HAP-1 (cell line): Measurements from ENCODE around the gene SERP2.

Source experiments
- DNase-seq, 2 experiments: peaks; one replicate each; pipeline ENCODE4 v3.0.0-alpha.2; 2016 to 2020; ENCODE audit warnings: low spot score in 2 of 2
- H3K27me3 ChIP-seq: fragments of 250-450 bp; sonication (Bioruptor Pico); 2 replicates; pipeline ENCODE4 v1.5.1; 2020; ENCODE audit warnings: low read depth, mild to moderate bottlenecking, moderate library complexity
- H3K36me3 ChIP-seq: fragments of 250-450 bp; sonication (Bioruptor Pico); replicated peaks from 2 replicates; pipeline ENCODE4 v1.5.1; 2020; ENCODE audit warnings: mild to moderate bottlenecking
- H3K4me1 ChIP-seq: fragments of 250-450 bp; sonication (Bioruptor Pico); 2 replicates; pipeline ENCODE4 v1.5.1; 2020; ENCODE audit warnings: mild to moderate bottlenecking
- H3K4me3 ChIP-seq: fragments of 250-450 bp; sonication (Bioruptor Pico); 2 replicates; pipeline ENCODE4 v1.5.1; 2020; ENCODE audit warnings: mild to moderate bottlenecking, moderate library complexity
- H3K9me3 ChIP-seq: fragments of 250-450 bp; sonication (Bioruptor Pico); 2 replicates; pipeline ENCODE4 v1.5.1; 2020; ENCODE audit warnings: mild to moderate bottlenecking, moderate library complexity
- in situ Hi-C: fragments of 300-500 bp; cut with MboI; formaldehyde crosslinking; loops from 3 replicates; pipeline ENCODE4 v1.14.3; 2020; ENCODE audit warnings: low sequenced_read_pairs, inconsistent platforms, mixed read lengths

The SERP2 gene

DNA sequence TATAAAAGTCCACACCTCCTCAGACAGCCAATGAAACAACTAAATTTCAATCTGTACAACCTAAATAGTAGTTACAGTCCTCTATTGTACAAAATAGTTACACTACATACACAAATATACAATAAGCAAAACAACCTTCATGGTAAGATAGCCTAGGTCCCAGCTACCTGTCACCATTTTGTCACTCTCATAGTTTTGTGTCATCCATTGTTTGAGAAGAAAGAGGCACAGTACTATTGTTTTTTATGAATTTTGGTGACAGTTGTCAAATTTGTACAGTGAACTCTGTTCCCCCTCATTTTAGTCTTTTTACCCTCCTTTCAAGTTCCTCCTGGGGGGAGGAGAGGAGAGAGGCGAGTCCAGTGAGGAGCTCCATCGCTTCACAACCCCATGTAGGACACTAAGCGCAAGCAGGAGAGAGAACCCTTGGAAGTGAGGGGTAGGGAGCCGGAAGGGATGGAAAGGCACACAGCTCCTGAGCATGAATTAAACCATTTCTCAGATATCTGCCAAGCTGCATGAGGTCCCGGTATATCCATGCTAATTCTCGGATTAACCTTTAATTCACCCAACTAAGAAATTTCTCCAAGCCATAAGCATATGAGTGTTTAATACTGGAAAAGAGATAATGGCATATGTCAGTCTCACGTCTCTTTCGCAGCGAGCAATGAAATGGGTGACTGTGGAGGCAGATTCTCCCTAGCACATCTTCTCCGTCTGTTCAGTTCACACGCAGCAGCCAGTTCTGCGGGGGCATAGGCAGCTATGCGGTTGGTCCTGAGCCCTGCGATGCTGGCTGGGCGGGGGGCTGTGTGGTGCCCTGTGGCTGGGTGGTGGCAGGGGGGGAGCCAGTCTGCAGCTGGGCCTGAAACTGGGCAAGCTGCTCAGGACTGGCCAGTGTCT lies 60.5 kb downstream of the SERP2 start:
- Histone ChIP-seq H3K36me3 (peaks cover 20% of the 10 kb centered on the region), H3K9me3 (no peaks in the 10 kb centered on the region), H3K27me3 (no peaks in the 10 kb centered on the region), H3K4me3 (no peak overlapping the region; the same call in 1 of the 2 replicates), H3K4me1 (peaks cover 12% of the 10 kb centered on the region)
- in situ Hi-C loops = loop anchor here (10.0 to 25.0 kb wide), 2 partner anchors 372 to 529 kb away; no protein-coding TSS in a partner anchor
- no peak for DNase-seq

DNA sequence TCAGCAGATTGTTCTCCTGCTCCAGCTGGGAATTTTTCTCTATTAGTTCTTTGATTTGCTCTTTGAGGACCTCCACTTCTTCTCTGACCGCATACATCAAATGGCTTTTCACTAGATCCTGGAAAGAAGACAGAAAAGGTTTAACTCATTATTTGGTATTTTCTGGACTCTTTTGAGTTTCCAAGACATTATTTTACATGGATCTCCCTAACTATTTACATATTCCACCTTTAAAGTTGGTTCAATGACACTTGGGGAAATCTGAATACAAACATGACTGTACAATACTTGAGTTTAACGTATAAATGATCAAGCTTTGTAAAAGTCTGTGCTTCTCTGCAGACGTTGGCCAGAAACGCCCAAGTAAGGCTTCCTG lies 61.1 kb downstream of the SERP2 start:
- no peak for DNase-seq
- peaks cover 12% of the 10 kb centered on the region for H3K4me1 ChIP-seq
- no peaks in the 10 kb centered on the region for H3K27me3 ChIP-seq
- H3K4me3 ChIP-seq = peak overlapping the region; percentile 55
- H3K9me3 ChIP-seq = no peaks in the 10 kb centered on the region
- H3K36me3 ChIP-seq = peaks cover 20% of the 10 kb centered on the region
- in situ Hi-C loops = loop anchor here (10.0 to 25.0 kb wide), 2 partner anchors 372 to 530 kb away; no protein-coding TSS in a partner anchor

DNA sequence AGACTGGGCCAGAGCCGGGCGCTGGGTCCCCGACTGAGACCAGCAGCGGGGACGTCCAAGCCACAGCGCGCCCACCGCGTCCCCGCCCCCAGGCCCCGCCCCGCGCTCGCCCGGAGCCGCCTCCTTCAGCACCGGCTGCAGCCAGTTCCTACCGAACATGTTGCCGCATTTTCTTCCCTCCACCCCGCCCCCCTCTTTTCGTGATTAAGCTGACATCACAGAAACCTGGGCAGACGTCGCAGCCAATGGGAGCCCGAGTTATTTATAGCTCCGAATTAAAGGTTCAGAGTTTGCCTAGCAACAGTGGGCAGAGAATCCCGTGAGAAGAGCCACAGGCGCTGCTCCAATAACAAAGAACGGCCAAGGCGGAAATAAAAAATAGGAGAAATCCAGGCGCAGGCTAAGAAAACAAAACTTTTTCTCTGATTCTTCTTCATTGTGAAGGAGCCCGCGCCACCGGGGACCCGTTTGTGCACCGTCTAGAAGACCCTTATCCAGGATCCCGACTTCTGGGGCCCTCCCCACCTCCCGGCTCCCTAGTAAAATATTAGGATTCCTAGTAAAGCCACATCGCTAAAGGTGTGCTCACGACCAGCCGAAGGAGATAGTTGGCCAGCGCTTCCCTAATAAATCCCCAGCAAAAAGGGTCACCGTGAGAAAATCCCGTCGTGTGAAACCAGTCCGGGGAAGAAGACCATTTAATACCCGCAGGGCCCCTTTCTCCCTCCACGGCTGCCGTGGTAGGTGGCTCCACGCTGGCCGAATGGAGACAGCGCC lies 61.7 kb downstream of the SERP2 start:
- no peaks in the 10 kb centered on the region for H3K9me3 ChIP-seq
- peak; percentile 96 to 99 for DNase-seq
- in situ Hi-C loops = loop anchor here (10.0 to 25.0 kb wide), 2 partner anchors 373 to 531 kb away; no protein-coding TSS in a partner anchor
- peaks cover 12% of the 10 kb centered on the region for H3K4me1 ChIP-seq
- no peaks in the 10 kb centered on the region for H3K27me3 ChIP-seq
- H3K4me3 ChIP-seq = peak overlapping the region; percentile 55
- peaks cover 20% of the 10 kb centered on the region for H3K36me3 ChIP-seq

DNA sequence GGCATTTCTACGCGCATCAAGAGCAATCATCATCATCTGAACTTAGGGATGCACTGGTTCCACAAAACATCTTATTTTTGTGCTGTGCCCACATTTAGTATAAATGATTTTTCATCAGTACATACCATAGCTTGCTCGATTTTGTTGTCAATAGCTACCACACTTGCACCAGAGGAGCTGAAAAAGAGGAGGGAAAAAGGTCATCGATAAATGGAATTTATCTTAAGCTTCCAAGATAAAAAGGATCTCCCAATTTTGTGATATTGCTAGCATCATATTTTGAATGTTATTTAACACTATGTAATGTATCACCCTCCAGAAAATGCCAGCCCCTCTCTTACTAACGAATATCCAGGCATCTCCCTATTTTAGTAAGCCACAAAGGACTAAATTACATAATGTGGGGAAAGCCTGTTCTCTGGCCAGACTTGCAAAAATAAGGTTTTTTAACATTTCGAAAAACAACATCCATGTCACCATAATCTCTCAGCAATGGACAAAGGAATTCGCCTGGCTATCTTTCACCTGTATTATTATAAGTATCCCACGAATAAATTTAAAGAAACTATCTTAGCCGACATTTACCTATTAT lies 62.4 kb downstream of the SERP2 start:
- H3K4me3 ChIP-seq = peak overlapping the region; percentile 55
- H3K36me3 ChIP-seq = peaks cover 20% of the 10 kb centered on the region
- no peak for DNase-seq
- no peaks in the 10 kb centered on the region for H3K9me3 ChIP-seq
- H3K27me3 ChIP-seq = no peaks in the 10 kb centered on the region
- in situ Hi-C loops = loop anchor here (10.0 to 25.0 kb wide), 2 partner anchors 374 to 531 kb away; no protein-coding TSS in a partner anchor
- peaks cover 12% of the 10 kb centered on the region for H3K4me1 ChIP-seq

DNA sequence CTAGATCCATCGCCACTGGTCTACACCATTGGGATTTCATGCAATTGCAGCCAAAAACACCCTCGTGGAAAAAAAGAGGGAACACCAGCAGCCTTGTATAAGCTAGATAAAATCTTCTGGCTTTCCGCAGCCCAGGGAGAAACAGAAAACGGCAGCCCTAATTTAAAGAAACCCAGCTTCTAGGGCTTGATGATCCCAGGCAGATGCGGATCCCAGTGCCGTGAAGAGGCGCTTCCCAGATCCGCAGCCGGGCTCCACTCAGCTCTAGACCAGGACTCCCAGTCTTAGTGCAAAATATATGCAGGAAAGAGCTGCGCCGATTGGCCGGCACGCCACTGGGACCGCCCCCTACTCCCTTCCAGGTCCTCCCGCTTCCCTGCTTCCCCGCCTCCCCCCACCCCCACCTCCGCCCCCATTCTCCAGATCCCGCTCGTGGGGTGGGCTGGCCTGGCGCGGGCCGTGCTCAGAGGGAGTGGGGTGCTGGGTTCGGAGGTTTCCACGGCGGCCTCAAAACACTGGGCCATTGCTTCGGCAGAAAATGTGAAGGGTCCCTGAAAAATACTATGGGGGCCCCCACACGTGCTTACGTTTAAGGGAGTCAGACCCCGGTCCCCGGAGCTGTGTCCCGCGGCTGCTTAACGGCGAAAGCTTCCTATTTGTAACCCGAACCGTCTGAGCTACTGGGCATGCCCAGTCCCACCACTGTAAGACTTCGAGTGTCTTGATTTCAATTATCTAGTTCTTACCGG lies 63.1 kb downstream of the SERP2 start:
- peak overlapping the region; percentile 55 for H3K4me3 ChIP-seq
- H3K9me3 ChIP-seq = no peaks in the 10 kb centered on the region
- H3K4me1 ChIP-seq = peaks cover 12% of the 10 kb centered on the region
- H3K36me3 ChIP-seq = peaks cover 20% of the 10 kb centered on the region
- no peaks in the 10 kb centered on the region for H3K27me3 ChIP-seq
- in situ Hi-C loops = loop anchor here (10.0 to 25.0 kb wide), 2 partner anchors 374 to 532 kb away; no protein-coding TSS in a partner anchor
- DNase-seq = peak; percentile 95 to 97

DNA sequence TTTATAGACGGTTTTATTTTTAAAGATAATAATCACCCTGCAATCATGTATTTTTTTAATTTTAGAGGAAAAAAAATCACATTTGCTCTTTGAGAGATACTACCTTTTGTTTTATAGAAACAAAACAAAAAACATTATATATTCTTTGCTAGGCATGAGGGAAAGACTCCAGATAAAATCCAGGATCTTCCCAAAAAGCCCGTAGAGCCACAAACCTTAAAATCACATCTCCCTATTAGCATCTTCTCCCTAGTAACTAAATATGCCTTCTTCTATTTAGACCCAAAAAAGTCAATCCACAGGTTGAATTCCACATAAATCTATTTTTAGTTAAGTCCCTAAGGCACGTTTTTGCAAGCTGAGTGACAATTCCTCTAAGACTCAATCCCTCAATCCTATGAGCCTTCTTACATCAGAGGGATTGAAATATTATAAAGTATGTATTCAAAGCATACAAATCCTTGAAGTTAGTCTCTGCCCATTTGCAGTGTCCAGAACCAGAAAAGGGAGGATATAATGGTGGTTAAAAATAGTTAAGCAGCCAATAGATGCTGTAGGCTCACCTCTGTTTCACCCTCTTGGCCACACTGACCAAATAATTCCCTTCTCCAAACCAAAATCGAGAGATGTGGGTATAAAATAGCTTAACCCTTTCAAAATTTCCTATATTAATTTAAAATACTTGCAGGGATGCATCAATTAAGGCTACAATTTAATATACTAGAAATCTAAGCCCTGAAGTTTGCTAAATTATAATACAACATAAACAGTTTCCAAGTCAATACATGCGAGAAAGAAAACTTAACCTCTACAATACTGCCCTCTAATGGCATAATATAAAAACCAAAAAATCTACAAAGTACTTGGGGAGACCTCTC lies 64.0 kb downstream of the SERP2 start:
- Histone ChIP-seq H3K27me3 (no peaks in the 10 kb centered on the region), H3K9me3 (no peaks in the 10 kb centered on the region), H3K36me3 (peaks cover 20% of the 10 kb centered on the region), H3K4me1 (peaks cover 12% of the 10 kb centered on the region), H3K4me3 (peak overlapping the region; percentile 55)
- in situ Hi-C loops = loop anchor here (10.0 to 25.0 kb wide), 2 partner anchors 375 to 533 kb away; no protein-coding TSS in a partner anchor
- DNase-seq = peak in 1 of 2 experiments; percentile 56

DNA sequence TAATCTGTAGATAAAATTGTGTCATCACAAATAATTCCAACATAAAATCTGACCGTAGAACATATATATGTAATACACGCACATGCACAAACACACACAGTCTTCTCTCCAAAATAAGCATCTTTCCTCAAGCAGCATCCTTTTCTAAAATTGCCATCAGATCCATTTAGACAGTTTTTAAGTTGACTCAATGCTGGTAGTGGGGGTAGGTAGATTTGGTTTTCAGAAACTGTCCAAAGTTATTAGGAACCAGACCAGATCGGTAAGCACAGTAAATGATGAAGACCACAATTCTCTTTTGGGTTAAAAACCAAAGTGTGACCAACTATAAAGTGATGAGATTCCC lies 64.6 kb downstream of the SERP2 start:
- Histone ChIP-seq H3K9me3 (no peaks in the 10 kb centered on the region), H3K27me3 (no peaks in the 10 kb centered on the region), H3K36me3 (peaks cover 17% of the 10 kb centered on the region), H3K4me3 (no peak overlapping the region), H3K4me1 (peaks cover 12% of the 10 kb centered on the region)
- no peak for DNase-seq
- in situ Hi-C loops = loop anchor here (10.0 to 25.0 kb wide), 2 partner anchors 376 to 533 kb away; no protein-coding TSS in a partner anchor

DNA sequence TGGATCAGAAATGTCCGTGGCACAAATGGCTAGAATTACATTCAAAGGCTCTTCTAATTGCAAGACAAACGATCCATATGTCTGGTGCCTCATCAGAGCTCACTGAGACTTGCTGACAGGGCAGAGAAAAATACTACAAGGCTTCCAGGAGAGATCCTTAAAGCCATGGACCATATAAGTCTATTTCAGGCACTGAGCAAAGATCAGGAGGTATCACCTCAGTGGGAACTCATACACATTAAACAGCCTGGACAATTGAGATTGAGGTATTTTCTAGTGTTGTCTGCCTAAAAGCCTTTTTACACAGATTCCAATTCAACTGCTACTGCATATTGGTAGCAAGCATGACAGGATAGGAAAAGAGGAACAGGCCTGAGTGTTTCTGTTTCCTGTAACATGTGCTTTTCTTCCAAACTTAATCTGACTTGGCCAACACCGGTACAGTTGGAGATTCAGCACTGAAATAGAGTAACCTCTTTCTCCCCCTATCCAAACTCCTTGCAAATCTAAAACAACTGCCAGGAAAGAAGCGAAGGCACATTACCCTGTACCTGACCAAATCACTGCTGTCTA lies 65.9 kb downstream of the SERP2 start:
- in situ Hi-C loops = loop anchor here (10.0 to 25.0 kb wide), 2 partner anchors 377 to 535 kb away; no protein-coding TSS in a partner anchor
- DNase-seq = no peak
- Histone ChIP-seq H3K27me3 (no peaks in the 10 kb centered on the region), H3K36me3 (peaks cover 3% of the 10 kb centered on the region), H3K4me1 (peaks cover 10% of the 10 kb centered on the region), H3K9me3 (no peaks in the 10 kb centered on the region), H3K4me3 (no peak overlapping the region)

DNA sequence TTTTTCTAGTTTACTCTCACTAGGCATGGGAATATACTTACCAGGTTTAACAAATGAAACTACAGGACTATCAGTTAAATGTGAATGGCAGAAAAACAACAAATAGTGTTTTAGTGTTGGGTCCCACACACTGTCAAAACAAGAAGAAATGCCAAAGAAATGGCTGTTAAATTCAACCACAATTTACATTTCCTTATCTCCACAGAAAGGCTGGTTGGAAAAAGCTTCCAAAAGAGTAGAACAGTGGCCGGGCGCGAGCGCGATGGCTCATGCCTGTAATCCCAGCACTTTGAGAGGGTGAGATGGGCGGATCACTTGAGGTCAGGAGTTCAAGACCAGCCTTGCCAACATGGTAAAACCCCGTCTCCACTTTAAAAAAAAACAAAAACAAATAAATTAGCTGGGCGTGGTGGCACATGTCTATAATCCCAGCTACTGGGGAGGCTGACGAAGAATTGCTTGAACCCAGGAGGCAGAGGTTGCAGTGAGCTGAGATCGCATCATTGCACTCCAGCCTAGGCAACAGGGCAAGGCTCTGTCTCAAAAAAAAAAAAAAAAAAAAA lies 66.5 kb downstream of the SERP2 start:
- in situ Hi-C loops = loop anchor here (25.0 kb wide), 1 partner anchor 378 kb away; no protein-coding TSS in a partner anchor
- Histone ChIP-seq H3K9me3 (no peaks in the 10 kb centered on the region), H3K36me3 (no peaks in the 10 kb centered on the region), H3K4me1 (peaks cover 7% of the 10 kb centered on the region), H3K27me3 (no peaks in the 10 kb centered on the region), H3K4me3 (no peak overlapping the region)
- no peak for DNase-seq
